ENCODE data around the gene PRRT1B.

The PRRT1B gene

DNA sequence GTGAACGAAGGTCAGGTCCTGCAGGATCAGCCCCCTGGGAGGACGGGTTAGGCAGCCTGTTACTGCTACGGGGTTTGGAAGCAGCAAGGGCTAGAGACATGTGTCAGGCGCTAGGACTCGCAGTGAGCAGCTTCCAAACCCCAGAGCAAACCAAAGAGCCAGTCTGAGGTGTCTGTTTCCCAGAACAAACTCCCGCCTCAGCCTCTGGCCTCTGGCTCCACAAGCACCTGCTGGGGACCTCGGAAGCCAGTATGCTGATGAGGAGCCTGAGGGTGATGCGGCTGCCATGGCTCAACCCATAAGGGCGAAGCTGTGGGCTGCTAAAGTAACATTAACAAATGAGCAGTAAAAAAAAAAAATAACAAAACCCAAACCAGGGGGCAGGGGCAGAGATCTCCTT is 35.0 kb downstream of the PRRT1B start:
- DNase-seq (ENCODE audit: low read depth): no peak

DNA sequence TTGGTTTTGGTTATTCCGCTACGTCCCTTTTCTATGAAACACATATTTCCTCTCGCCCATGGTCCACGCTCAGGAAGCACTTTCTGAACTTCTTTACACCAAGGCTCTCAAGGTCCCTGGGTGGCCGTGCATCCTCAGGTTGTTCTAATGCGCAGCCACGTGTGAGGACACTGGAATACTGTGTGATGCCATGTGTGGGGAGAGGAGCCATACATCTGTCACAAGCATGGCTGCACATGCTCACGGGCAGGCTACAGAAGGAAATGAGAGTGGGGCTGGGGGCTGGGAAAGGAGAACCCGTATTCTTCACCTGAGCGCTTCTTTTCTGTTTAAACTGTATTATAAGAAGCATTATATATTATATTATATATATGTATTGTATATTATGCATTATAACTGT is 36.7 kb downstream of the PRRT1B start:
- no peak for DNase-seq (ENCODE audit: low read depth)

DNA sequence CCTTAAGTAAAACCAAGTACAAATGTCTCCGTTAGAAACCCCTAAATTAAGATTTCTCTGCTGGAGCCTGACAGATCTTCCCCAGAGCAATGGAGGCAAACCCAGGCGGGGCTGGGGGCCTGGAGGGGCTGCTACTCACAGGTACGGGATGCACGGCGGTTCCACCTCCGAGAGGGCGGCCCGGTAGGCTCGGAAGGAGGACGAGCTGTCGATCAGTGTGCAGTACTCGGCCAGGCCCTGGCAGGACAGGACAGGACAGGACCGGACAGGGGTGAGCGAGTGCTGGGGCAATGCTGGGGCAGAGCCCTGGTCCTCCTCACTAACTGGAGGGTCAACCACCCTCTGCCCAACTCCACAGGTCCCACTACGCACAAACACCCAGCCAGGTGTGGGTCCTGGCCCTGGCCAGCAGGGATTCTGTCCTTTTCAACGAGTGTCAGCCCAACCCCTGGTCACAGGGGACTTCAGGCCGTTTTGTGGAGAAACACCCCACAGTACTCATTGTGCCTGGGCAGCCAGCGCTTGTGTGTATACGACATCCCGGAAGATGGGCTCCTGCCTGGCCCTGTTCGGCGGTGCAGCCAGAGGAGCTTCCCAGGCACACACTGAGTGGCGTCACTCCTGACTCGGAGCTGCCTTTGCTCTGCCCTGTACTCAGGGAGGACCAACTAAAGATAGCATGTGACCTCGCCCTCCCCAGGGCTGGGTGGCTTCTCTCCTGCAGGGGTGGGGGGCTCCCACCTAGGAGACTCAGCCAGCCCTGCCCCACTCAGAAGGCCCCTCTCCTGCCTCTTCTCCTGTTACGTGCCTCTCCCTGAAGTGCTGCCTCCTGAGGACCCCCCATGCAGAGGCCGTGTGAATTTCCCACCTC is 37.4 kb downstream of the PRRT1B start:
- DNase-seq (ENCODE audit: low read depth): no peak

DNA sequence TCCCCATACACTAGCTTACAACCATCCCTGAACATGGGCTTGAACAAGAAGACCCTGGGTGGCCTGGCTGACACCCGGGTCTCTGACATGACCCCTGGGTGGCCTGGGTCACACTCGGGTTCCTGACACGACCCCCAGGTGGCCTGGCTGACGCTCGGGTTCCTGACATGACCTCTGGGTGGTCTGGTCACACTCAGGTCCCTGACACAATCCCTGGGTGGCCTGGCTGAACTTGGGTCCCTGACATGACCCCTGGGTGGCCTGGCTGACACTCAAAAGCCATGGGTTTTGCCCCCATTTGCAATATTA is 38.0 kb downstream of the PRRT1B start:
- no peak for DNase-seq (ENCODE audit: low read depth)

DNA sequence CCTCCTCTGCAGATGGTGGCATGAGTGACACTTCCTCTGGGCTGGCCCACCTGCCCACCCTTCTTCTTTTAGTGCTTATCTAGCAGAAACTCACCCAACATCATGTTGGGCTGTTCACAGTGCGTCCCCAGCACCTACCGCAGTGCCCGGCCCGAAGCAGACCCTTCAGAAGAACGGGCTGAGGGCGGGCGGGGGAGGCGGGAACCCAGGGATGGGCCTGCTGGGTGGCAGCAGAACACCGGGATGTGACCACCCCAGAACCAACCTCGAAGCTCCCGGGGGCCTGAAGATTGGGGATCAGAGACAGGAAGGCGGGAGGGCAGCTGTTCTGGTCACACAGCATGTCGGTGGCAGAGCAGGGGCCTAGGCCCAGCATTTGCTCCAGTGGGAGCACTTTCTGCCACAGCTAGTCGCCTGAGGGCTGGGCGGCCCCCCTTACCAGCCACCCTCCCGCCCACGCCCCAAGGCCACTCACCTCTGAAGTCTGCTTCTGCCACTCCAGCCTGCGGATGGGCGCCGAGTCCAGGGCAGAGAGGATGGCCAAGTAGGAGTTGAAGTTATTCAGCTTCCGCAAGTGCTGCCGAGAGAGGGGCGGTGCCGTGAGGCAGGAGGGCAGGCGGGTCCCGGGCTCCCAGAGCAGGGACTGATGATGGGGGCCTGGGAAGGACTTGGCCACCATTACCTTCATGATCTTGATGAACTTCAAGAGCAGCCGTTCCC is 38.7 kb downstream of the PRRT1B start:
- DNase-seq (ENCODE audit: low read depth): no peak

DNA sequence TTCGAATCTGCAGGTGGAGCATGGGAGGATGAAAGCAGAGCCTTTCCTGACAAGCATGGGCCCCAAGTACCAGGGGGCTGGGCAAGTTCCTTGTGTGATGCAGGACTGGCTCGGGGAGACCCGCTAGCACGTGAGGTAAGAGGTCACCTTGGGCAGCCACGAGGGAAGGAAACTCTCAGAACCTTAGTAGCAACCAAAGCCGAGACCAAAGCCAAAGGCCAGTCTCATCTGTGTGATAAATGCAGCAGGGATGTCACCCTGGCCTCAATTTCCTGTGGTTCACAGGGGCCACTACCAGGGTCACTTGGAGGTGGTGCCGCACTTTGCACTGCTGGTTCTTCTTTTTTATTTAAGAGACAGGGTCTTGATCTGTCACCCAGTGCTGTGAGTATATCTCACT is 39.5 kb downstream of the PRRT1B start:
- no peak for DNase-seq (ENCODE audit: low read depth)

DNA sequence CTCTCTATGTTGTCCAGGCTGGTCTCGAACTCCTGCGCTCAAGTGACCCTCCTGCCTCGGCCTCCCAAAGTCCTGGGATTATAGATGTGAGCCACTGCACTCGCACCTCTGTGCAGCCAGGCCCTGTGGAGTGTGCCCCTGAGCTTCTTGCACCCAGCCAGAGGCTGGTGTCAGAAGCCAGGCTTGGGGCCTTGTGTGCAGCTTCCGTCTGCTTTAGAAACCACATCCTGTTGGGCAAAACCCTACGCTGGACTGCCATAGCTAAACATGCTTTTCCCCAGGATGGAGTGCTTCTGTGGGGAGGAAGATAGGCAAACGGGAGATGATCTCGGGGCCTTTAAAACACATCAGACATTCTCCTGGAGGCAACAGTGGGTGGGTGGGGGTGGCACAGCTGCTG is 40.1 kb downstream of the PRRT1B start:
- peak; percentile 40 for DNase-seq (ENCODE audit: low read depth)

DNA sequence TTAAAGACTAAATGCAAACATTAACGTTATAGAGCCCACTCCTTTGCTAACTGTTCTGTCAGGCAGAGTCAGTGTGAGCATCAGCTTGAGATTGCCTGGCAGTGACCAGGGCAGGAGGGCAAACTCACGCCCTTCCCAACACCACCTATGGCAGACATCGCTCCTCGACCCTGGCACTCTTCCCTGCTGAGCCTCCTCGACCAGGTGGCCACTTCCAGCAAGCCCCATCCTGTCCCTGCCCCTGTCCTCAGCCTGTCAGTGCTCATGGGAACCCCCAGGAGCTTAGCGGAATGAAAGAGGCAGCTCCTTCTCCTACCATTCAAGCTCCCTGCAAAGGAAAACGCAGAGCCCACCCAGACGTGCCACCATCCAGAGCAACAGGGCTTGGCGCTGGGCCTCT is 42.0 kb downstream of the PRRT1B start:
- DNase-seq (ENCODE audit: low read depth): no peak

DNA sequence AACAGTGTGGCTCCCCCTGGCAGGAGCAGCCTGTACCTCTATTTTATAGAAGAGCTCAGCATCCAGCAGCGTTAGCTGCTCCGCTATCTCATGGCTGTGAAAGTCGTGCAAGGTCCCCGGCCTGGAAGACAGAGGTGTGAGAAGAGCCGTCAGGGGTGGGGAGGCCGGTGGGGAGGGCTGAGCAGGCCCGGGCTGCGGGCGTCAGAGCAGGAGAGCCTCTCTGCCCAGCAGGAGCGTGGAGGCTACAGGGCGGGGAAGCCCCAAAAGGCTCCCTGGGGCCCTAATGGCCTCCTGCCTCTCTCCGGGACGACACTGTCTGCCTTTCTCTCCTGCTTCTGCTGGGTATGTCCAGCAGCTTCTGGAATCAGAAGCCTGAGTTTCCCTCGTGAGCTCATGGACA is 42.6 kb downstream of the PRRT1B start:
- DNase-seq (ENCODE audit: low read depth): no peak

DNA sequence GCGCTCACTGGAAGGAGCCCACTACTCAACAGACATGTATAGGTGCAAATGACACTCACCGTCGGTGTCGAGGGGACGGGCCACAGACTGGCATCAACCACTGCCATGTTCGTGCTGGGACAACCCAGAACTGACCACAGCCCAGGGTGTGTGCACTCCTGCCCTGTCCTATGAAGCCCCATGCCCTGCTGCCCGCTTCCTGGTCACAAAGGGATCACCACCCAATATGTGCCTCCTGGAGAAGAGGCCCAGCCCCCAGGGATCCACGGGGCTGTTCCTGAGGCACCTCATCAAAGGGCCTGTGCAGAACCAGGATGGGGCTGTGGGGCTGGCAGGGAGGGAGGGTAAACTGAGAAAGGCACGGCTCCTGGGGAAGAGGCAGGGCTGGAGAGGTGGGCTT is 43.1 kb downstream of the PRRT1B start:
- DNase-seq (ENCODE audit: low read depth): no peak

DNA sequence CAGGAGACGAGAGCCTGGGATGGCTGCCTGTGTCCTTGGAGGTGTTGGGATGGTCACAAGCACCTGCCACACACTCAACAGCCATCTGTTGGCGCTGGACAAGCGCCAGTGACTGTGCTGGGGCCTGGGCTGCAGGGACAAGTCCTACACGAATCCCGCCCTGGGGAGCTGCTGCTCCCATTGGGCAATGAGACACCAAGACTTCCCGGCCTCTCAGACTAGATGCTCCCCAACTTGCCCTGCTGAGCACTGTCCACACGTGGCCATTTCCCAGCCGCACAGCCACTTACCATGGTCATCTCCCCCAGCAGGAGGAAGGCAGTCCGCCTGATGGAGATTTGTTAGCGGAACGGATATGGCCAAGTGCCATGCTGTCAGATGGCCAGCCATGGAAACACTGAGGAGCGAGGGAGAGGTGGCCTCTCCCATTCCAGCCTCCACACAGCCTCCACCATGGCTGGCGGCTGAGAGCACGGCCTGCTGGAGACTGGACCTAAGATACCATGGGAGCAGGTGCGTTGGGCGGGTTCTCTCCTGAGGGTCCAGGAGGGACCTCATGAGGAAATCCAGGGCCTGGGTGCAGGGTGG is 43.9 kb downstream of the PRRT1B start:
- DNase-seq (ENCODE audit: low read depth): no peak

DNA sequence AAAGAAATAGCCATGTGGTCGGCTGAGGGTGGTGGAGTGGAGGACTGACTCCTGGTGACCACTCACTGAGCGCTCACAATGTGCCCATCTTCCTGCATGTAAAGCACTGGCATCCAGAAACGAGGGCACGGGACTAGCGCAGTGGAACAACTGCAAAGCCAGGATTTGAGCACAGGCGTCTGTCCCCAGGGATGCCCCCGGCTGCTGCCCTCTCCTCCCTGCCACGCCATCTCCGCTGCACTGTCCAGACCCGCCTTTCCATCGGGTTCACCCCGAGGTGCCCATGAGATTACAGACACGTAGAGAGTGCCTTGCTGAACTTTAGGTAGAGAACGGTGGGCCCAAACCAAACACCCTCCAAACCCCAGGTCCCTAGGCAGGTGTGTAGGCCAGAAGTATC is 44.7 kb downstream of the PRRT1B start:
- no peak for DNase-seq (ENCODE audit: low read depth)

DNA sequence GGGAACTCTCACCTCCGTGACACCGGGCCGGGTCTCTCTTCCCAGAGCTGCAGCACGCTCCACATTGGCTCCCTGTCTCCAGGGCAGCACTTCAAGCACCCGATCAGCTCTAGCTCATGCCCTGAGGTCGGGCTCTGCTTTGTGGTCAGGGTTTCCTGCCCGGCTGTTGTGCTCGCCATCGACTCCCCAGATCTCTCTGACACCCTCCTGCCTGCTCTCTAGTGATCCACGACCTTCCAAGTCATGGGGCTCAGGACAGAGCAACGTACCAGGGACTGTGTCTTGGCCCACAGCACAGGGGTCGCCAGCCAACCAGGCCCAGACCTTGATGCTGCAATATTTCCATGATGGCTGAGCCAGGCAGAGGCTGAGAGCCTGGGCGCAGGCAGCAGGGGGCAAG is 45.1 kb downstream of the PRRT1B start:
- no peak for DNase-seq (ENCODE audit: low read depth)

DNA sequence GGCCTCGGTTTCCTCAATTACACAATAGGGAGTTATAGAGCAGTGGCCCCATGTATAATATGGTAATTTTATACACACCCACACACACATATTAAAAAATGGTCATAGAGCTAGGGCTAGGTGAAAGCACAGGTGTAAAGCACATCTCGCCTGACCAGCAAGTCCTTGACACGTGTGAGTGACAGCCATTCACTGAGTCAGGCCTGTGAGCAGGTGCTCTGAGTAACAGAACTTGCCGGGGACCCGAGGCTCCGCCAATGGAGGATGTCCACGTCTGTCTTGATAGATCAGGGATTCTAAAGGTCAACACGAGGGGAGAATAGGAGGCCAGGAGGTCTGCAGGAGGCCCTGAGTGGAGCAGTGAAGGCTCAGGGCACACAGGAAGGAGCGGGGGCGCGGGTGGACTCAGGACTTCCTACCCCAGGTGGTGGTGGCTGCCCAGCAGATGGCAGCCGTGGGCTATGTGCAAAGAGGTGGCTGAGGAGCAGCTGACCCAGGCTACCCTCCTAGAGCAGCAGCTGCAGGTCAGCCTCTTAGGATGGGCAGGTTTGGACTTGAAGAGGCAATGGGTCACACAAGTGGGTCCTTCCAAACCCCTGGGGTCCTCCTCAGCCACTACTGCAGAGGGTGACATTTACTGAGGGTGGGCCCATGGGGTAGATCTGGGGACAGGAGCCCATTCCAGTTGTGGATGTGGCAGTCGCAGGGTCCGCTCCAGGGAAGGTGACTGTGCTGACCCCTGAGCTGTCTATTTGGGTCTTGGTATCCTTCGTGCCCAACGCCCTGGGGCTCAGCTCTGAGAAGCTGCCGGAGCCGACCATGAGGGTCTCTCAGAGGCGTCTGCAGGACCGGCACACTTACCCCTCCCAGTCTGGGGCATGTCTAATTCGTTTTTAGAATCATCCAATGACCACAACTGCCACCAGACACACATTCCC is 45.9 kb downstream of the PRRT1B start:
- peak; percentile 64 for DNase-seq (ENCODE audit: low read depth)

DNA sequence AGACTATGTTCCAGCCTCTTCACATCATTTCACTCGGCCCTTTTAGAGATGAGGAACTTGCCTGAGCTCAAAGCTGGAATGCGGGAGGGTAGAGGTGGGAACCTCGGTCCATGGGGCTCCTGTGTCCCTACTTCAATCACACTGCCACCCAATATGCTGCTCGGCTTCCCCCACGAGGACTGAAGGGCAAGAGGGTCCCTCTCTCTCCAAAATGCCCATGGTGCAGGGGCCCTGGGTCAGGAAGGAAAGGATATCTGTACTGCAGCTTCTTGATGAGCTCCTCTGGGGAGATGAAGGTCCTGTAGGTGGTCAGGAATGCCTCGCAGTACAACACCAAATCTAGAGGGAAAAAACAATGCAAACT is 46.5 kb downstream of the PRRT1B start:
- no peak for DNase-seq (ENCODE audit: low read depth)

DNA sequence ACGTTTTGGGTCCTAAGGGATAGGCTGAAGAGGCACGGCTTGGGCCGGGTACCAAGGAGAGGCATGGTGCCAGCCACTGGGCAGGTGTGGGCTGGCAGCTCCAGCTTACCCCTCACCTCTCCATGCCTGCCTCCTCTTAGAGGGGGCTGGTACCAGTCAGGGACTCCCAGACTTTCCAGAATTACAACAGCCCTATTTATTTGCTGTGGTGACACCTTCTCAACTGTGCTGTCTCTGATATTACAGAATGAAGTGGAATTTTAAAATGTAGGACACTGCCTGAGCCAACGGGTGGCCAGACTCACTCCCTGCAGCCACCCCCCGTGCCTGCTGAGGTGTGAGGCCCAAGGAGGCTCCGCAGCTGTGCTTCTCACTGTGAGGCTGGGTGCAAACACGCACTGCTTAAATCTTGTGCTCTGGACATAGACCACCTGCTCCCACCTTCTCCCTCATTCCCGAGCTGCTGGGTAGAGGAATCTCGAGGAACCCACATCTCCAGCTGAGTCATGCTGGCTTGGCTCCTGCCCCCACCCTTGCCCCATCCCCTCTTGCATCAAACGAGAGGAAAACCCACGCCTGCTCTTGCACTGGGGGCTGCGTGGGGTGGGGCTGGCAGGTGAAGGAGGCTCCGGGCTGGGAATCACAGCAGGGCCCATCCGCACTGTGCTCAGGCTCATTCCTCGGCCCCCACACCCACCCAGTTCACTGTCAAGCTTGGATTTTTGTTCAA is 47.9 kb downstream of the PRRT1B start:
- DNase-seq (ENCODE audit: low read depth): no peak

DNA sequence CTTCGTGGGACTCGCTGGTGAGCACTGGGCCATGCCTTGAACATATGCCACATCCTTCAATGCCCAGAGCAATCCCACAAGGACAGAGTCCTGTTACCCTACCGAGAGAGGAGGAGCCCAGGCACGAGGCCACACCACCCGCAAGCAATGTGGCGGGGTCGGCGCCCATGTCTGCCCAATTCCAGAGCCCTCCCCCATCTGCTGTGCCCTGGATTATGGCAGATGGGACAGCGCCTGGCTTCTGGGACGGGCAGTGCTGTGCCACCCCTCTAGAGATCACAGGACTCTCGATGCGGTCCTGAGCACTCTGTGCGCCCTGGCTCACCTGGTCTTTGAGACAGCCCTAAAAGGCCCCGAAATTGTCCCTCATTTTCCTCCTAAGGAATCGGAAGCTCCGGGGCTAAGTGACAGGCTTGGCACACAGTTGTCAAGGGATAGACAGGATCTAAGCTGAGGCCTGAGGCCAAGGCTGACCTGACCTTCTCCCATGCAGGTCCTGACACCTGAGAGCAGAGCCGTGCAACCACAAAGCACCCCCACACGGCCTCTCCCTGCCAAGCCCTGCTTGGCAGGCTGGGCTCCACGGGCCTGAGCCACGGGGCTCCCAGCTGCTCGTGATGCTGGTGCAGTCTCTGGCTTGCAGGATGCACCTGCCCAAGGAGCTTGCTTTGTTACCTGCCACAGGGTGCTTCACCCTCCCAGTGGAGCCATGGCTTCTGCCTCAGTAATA is 48.8 kb downstream of the PRRT1B start:
- DNase-seq (ENCODE audit: low read depth): no peak

DNA sequence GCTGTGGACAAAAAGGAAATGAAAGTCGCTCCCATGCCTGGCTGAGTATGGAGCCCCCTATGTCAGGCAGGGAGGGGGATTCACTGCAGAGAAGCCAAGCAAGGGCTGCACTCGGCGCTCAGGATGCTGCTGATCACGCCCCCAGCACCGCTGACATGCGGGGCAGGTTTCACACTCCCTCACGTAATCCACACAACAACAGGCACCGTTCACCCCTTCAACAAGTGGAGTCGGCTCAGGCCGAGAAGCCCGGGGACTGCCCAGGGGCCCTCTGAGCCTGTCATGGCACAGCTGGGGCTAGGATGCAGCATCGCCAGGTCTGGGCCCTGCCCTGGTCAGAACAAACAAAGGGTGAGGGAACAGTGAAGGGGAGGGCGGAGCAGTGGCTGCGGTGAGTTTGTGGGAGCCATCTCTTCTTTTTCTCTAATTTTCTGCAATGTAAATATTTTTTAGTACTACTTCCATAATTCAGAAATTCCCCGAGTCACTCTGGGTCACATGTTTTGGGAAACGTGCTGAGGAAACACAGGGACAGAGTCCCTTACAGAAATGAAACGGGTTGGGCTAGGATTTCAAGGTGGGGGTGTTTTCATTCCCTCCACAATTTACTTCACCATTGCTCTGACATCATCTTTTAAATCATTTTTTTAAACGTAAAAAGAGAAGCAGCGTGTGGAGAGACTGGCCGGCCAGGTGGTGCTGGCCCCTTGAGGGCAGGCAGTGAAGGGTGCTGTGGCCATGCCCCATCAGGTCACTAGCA is 49.8 kb downstream of the PRRT1B start:
- no peak for DNase-seq (ENCODE audit: low read depth)

DNA sequence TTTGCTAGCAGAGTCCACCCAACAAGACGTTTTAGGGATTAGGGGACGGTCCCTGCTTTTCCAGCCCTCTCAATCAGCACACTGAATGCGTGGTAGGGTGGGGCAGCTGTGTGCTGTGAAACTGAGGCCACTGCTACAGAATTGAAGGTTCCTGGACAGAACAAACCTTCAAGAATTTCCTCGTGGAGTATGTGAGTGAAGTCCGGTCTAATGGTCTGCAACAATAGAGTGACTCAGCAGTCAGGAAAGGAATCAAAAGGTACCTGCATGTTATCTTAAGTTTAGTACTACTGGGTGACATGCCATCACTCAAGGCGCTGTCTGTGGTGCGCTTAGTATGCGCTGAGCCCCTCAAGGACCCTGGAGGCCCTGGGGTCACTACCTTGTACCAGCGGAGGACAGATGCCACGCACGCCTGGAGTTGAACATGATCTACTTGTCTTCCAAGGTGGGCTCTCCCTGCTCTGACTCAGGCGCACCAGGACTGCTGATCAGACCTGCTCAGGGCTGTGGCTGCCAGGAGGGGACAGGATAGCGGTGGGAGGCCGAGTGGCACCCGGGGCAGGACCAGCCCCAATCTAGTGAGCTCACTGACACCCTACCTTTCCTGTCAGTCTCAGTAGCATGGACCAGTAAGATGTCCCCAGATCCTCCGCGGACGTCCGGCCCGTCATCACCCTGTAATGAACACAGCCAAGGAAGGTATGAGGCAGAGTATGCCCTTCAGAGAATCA is 50.5 kb downstream of the PRRT1B start:
- DNase-seq (ENCODE audit: low read depth): no peak

DNA sequence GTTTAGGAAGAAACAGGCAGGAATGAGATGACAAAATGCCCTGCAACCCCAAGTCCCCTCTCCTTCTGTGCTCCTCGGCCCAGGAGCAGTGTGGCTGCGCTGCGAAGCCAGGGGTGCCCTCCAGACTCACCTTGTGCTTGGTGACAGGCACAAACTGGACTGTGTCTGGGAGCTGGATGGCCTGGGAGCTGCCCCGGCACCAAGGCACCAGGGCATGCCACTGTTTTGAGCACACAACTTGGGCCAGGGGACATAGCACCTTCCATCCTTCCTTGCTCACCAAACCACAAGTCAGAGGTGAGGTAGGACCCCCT is 51.1 kb downstream of the PRRT1B start:
- DNase-seq (ENCODE audit: low read depth): no peak

Measured in activated gamma-delta T cell treated with anti-CD3 and anti-CD28 coated beads, Interleukin-2, amount 50 U/mL, for 16 hours (primary cell).